Activated T-helper 2 cell treated with anti-CD3 and anti-CD28 coated beads, Interferon-gamma antibody, Interleukin-2, Interleukin-4, amounts not matched to agents 10 μg/mL and 5 μg/mL and 100 μg/mL, durations not matched to agents 14 hours and 24 hours and 36 hours (primary cell): ENCODE measurements around the gene INTS15. TPM values are rescaled to one million over a fixed set of nuclear protein-coding genes. Genes with fewer than 3 reads are reported as not detected.

Experiments
- DNase-seq: peaks from one replicate; pipeline ENCODE4 v3.0.0; 2021; ENCODE audit warnings: low spot score
- H3K27ac Mint-ChIP-seq: one replicate; pipeline ENCODE4 v1.8.0; 2021; ENCODE audit warnings: mixed read lengths
- H3K27me3 Mint-ChIP-seq: one replicate; pipeline ENCODE4 v1.8.0; 2021; ENCODE audit warnings: low read depth, mixed read lengths
- H3K36me3 Mint-ChIP-seq: one replicate; pipeline ENCODE4 v1.8.0; 2021; ENCODE audit warnings: low read depth, mixed read lengths
- H3K4me1 Mint-ChIP-seq: one replicate; pipeline ENCODE4 v1.8.0; 2021; ENCODE audit warnings: low read depth, mixed read lengths
- H3K4me3 Mint-ChIP-seq: one replicate; pipeline ENCODE4 v1.8.0; 2021; ENCODE audit warnings: low read depth, mild to moderate bottlenecking, moderate library complexity, mixed read lengths
- H3K9me3 Mint-ChIP-seq: one replicate; pipeline ENCODE4 v1.8.0; 2021; ENCODE audit warnings: mixed read lengths
- intact Hi-C: fragments of 100-400 bp; cut with micrococcal nuclease; formaldehyde crosslinking; loops from one replicate; pipeline ENCODE4 v1.15.1; 2023
- total RNA-seq: library from RNA; stranded (reverse); gene quantifications from 2 replicates; pipeline ENCODE4 v1.2.3, GENCODE V29; 2022

INTS15 gene
- total RNA-seq, 1 donor from 2014 or later, result 42.1 TPM

DNA sequence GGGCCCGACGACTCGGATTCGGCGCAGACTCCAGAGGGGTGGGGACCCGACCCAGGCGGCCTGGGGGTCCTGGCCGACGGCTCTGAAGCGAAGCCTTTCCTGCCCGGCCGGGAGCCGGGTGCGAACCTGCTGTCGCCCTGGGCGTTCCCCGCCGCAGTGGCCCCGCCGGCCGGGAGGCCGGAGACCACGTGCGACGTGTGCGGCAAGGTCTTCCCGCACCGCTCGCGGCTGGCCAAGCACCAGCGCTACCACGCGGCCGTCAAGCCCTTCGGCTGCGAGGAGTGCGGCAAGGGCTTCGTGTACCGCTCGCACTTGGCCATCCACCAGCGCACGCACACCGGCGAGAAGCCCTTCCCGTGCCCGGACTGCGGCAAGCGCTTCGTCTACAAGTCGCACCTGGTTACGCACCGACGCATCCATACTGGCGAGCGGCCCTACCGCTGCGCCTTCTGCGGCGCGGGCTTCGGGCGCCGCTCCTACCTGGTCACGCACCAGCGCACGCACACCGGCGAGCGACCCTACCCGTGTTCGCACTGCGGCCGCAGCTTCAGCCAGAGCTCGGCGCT, 62.7 kb downstream of the INTS15 start:
- Mint-ChIP-seq H3K27ac (no peak overlapping the region), H3K9me3 (peaks cover 7% of the 10 kb centered on the region), H3K4me3 (no peak overlapping the region), H3K27me3 (no peaks in the 10 kb centered on the region), H3K4me1 (no peaks in the 10 kb centered on the region), H3K36me3 (peaks cover 59% of the 10 kb centered on the region)
- no peak for DNase-seq
- intact Hi-C loops, result no loop called here

GRCh38 chr7:6653071-6654003, 63.5 kb downstream of the INTS15 start:
- Mint-ChIP-seq H3K36me3 (peaks cover 52% of the 10 kb centered on the region), H3K27ac (no peak overlapping the region), H3K9me3 (peaks cover 7% of the 10 kb centered on the region), H3K27me3 (no peaks in the 10 kb centered on the region), H3K4me1 (no peaks in the 10 kb centered on the region), H3K4me3 (no peak overlapping the region)
- intact Hi-C loops, result no loop called here
- DNase-seq, result no peak

DNA sequence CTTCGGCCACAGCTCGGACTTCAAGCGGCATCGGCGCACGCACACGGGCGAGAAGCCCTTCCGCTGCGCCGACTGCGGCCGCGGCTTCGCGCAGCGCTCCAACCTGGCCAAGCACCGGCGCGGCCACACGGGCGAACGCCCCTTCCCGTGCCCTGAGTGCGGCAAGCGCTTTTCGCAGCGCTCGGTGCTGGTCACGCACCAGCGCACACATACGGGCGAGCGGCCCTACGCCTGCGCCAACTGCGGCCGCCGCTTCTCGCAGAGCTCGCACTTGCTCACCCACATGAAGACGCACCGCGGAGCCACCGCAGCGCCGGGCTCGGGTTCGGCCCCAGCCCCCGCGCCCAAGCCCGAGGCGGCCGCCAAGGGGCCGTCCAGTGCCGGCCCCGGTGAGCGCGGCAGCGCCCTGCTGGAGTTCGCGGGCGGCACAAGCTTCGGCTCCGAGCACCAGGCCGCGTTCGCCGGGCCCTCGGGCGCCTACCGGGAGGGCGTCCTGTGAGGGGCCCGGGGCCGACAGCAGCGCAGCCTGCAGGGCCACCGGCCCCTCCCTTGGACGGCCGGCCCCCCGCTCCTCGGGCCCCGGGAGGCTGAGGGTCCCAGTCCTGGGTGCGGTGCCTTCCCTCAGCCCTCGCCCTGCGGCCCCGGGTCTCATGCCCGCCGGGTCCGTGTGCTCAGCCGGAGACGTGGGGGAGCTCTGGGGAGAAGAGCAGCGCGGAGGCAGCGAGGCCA, 64.5 kb downstream of the INTS15 start:
- no peaks in the 10 kb centered on the region for H3K27me3 Mint-ChIP-seq
- no peak overlapping the region for H3K27ac Mint-ChIP-seq
- H3K4me3 Mint-ChIP-seq, result no peak overlapping the region
- H3K36me3 Mint-ChIP-seq, result peaks cover 43% of the 10 kb centered on the region
- DNase-seq, result no peak
- peaks cover 7% of the 10 kb centered on the region for H3K9me3 Mint-ChIP-seq
- intact Hi-C loops, result no loop called here
- no peaks in the 10 kb centered on the region for H3K4me1 Mint-ChIP-seq

DNA sequence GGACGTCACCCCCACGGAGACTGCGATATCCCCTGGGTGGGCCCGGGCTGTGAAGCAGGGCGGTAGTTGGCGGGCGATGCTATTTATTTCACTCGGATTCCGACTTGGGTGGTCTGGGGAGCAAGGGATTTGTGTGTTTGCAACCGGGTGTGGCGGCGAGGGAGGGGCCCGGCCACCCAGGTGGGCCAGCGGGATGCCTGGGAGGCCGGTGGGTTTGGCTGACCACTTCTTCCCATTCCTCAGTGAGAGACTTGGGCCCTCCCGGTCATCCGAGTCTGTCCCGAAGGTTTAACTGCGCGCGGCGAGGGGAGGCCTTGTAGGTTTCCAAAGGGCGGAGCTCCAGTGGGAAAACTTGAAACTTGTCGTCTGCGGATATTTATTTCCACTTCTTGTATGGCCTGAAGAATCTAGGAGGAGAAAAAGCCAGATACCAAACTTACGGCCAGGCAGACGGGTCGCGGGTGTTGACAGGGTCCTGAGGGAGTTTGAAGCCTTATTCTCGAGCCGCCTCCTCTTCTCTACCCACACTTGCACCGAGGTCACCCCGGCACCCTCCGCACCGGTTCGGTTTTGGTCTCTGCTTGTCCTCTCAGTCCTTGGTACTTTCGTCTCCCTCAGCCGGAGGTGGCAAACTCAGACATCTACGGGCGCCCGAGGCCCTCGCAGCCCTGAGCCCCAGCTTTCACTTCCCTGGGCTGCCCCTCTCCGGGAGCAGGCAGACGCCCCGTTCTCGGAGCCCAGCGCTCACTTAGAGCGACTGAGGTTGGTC, 65.2 kb downstream of the INTS15 start:
- H3K4me1 Mint-ChIP-seq, result no peaks in the 10 kb centered on the region
- intact Hi-C loops, result no loop called here
- no peak overlapping the region for H3K27ac Mint-ChIP-seq
- DNase-seq, result no peak
- no peaks in the 10 kb centered on the region for H3K27me3 Mint-ChIP-seq
- no peak overlapping the region for H3K4me3 Mint-ChIP-seq
- H3K9me3 Mint-ChIP-seq, result peaks cover 7% of the 10 kb centered on the region
- peaks cover 35% of the 10 kb centered on the region for H3K36me3 Mint-ChIP-seq

DNA sequence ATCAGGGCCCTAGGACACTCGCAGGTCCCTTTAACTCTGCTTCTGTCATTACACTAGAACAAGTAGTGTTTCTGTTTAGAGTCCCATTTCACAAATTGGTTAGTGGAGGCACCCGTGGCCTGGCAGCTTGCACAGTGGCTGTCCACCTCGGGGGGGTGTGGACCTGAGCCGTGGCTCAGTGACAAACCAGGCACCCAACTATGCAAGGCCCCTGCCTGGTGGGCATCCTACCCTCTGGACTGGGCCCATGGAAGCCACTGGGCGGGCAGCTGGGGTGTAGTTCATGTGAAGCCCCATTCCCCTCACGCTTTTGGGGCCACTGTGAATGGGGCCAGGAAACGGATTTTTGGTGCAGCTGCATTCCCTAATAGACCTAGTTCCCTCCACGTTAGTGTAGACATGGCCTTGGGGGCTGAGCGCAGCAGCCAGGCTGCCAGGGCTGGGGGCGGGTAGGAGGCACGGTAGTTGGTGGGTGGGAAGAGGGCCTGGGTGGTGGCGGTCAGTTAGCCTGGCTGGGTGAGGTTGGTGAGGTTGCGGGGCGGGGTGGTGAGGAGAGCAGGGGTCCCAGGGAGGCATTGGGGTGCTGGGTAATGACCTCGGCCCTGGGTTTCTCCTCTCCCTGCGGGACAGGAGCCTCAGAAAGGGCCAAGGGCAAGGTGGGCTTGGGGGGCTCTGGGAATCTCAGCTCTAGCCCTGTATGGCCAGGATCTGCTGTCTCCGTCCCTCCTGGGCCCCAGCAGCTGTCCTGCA, 66.0 kb downstream of the INTS15 start:
- Mint-ChIP-seq H3K27ac (no peak overlapping the region), H3K36me3 (peaks cover 28% of the 10 kb centered on the region), H3K4me3 (no peak overlapping the region), H3K4me1 (no peaks in the 10 kb centered on the region), H3K9me3 (peaks cover 4% of the 10 kb centered on the region), H3K27me3 (no peaks in the 10 kb centered on the region)
- intact Hi-C loops, result no loop called here
- DNase-seq, result no peak

DNA sequence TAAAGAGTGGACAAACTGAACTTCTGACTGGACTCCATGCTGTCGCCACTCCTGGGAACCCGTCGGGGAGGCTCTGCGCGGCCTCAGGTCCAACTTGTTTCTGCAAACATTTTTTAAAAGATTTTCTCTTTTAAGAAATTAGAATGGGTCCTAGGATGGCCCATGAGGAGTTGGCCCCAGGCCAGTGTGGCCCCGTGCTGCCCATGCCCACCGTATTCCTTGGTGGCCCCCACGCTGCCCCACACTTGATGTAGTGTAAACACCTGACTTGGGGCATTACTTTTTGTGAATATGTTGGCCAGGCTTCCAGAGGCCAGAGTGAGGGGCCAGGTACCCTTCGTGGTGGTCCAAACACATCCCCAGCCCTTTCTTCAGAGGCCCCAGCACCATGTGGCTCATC, 66.6 kb downstream of the INTS15 start:
- no peaks in the 10 kb centered on the region for H3K4me1 Mint-ChIP-seq
- H3K36me3 Mint-ChIP-seq, result peaks cover 22% of the 10 kb centered on the region
- H3K9me3 Mint-ChIP-seq, result no peaks in the 10 kb centered on the region
- DNase-seq, result no peak
- no peaks in the 10 kb centered on the region for H3K27me3 Mint-ChIP-seq
- intact Hi-C loops, result no loop called here
- H3K27ac Mint-ChIP-seq, result no peak overlapping the region
- H3K4me3 Mint-ChIP-seq, result no peak overlapping the region

Other genes with a start within 250 kb of the INTS15 start
- 7.6 and 8.9 TPM in 2 replicates for gene FAM220A, start 241.1 kb upstream of the INTS15 start, total RNA-seq
- 174 and 175 TPM in 2 replicates for gene RAC1, start 215.5 kb upstream of the INTS15 start, total RNA-seq
- 21.8 and 22.3 TPM in 2 replicates for gene DAGLB, start 142.1 kb upstream of the INTS15 start, total RNA-seq
- 68.7 and 78.3 TPM in 2 replicates for gene KDELR2, start 105.9 kb upstream of the INTS15 start, total RNA-seq
- gene GRID2IP, start 38.6 kb upstream of the INTS15 start, total RNA-seq, result 0.18 and 0.23 TPM in 2 replicates
- gene ZDHHC4, start 12.6 kb upstream of the INTS15 start, total RNA-seq, result 23.9 and 29.9 TPM in 2 replicates
- gene ZNF853, start 25.6 kb downstream of the INTS15 start, total RNA-seq, result 0.23 TPM in 2 replicates
- 21.9 and 24.6 TPM in 2 replicates for gene ZNF316, start 47.3 kb downstream of the INTS15 start, total RNA-seq
- gene ZNF12, start 116.9 kb downstream of the INTS15 start, total RNA-seq, result 21.9 and 22.8 TPM in 2 replicates
- 0.23 TPM in 1 of 2 replicates, not detected in the other for gene RSPH10B2, start 164.1 kb downstream of the INTS15 start, total RNA-seq
- 83.1 and 85.7 TPM in 2 replicates for gene CCZ1B, start 236.3 kb downstream of the INTS15 start, total RNA-seq